GM12864 (cell line): ENCODE data around the gene ALS2CL.

ENCODE experiments used
- DNase-seq: peaks from one replicate; pipeline ENCODE4 v3.0.0-alpha.2; 2011; ENCODE audit warnings: low read depth
- H3K4me3 ChIP-seq: 2 replicates; pipeline ENCODE4 v1.5.1; 2011; ENCODE audit warnings: mild to moderate bottlenecking, low read depth, low read length, control low read depth
- TF ChIP-seq, protein P1 (sequence below): IDR thresholded peaks from 2 replicates; pipeline ENCODE4 v1.5.1; 2011; ENCODE audit warnings: low read depth, mild to moderate bottlenecking, moderate library complexity, low read length, control low read depth, inconsistent platforms; ENCODE audit errors: missing control alignments

The ALS2CL gene

DNA sequence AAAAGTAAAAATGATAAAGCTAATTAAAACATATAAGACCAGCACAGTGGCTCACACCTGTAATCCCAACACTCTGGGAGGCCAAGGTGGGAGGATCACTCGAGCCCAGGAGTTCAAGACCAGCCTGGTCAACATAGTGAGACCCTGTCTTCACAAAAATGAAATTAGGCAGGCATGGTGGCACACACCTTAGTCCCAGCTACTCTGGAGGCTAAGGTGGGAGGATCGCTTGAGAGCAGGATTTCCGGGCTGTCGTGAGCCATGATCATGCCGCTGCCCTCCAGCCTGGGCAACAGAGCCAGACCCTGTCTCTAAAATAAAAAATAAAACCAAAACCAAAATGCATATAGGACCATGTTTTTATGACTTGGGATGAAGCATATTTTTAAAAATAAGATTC is 29.0 kb upstream of the ALS2CL start:
- DNase-seq, result no peak
- no peak overlapping the region for H3K4me3 ChIP-seq
- TF ChIP-seq, protein P1, sequence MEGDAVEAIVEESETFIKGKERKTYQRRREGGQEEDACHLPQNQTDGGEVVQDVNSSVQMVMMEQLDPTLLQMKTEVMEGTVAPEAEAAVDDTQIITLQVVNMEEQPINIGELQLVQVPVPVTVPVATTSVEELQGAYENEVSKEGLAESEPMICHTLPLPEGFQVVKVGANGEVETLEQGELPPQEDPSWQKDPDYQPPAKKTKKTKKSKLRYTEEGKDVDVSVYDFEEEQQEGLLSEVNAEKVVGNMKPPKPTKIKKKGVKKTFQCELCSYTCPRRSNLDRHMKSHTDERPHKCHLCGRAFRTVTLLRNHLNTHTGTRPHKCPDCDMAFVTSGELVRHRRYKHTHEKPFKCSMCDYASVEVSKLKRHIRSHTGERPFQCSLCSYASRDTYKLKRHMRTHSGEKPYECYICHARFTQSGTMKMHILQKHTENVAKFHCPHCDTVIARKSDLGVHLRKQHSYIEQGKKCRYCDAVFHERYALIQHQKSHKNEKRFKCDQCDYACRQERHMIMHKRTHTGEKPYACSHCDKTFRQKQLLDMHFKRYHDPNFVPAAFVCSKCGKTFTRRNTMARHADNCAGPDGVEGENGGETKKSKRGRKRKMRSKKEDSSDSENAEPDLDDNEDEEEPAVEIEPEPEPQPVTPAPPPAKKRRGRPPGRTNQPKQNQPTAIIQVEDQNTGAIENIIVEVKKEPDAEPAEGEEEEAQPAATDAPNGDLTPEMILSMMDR, result no peak

GRCh38 chr3:46721009-46721408 is 27.5 kb upstream of the ALS2CL start:
- no peak for DNase-seq
- TF ChIP-seq, protein P1, result no peak
- no peak overlapping the region for H3K4me3 ChIP-seq

- TF ChIP-seq, protein P1, result no peak
- H3K4me3 ChIP-seq, result no peak overlapping the region
- DNase-seq, result no peak
Observed at GRCh38 chr3:46719735-46720271, 26.3 kb upstream of the ALS2CL start.

DNA sequence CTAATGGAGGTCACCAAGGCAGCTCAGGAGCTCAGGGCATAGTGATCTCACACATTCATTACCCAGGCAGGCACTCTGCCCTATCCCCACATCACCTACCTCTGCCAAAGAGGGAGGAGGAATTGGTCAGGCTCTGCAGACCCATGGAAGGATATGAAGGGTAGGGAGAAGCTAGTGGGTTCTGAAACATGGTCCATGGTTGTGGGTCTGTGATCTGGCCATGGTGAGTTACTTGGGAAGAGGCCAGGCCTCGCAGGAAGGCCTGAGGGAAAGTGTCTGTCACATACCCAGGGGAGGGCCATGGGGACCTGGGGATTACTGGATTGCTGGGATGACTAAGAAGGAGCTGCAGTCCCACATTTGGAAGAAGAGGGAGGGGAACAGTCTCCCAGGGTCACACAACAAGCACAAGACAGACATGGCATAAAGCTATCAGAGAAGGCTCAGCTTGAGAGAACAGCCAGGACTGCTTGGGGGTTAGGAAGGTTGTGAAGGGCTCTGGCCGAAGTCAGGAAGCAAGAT is 25.6 kb upstream of the ALS2CL start:
- no peak for DNase-seq
- TF ChIP-seq, protein P1, result no peak
- no peak overlapping the region for H3K4me3 ChIP-seq

DNA sequence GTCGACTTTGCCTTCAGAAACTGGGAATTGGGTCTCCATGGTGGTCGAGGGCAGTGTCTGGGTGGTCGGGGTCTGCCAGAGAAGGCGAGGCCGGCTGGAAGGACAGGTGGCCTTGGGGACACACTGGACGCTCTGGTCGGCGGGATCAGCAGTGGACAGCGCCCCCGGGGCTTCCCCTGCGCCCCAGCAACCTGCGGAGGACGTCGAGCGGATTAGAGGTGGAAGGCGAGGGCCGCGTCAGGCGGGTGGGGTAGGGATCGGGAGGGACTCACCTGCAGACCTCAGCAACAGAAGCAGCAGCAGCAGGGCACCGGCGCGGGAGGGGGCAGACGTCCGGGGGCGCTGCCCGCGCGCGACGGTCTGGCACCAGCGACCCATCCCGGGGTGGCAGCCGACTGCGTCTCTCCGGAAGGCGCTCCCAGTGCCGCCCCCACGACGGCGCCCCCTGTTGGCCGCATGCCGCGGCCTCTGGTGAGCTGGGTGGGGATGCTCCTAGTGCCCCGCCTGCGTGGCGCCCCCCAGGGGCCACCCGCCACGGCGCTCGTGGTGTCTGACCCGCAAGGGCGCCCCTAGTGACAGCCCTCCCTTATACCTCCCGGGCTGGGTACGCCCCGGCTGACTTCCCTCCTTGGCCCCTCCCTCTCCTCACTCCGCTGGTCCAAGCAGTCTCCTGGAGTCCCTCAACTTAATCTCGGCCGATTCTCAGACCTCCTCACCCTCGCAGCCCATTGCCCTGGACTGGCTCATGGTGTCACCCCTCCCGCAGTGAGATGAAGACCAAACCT is 24.2 kb upstream of the ALS2CL start, which contains the start of gene PRSS50:
PRSS50 (minus strand) TSS at position 423 of the 785 bp plus-strand sequence; CDS start at position 378, 45 bp downstream.
- no peak within 1 kb of the TSS for H3K4me3 ChIP-seq
- no peak for DNase-seq
- TF ChIP-seq, protein P1, result peak; percentile 40

GRCh38 chr3:46716461-46717441 is 23.3 kb upstream of the ALS2CL start:
- H3K4me3 ChIP-seq, result no peak overlapping the region
- no peak for DNase-seq
- TF ChIP-seq, protein P1, result no peak
